ENCODE results near the gene LRRC45. TPM values are rescaled to one million over a fixed set of nuclear protein-coding genes. Genes with fewer than 3 reads are reported as not detected.

LRRC45 gene
- total and polyA plus RNA-seq, 9 of the 15 experiments (the other 6 are each of a cell fraction or from before 2014, with no cell fraction given) = 3.5 to 21.5 (median 11.2) TPM; not detected in 2

- TF ChIP-seq, protein P1, sequence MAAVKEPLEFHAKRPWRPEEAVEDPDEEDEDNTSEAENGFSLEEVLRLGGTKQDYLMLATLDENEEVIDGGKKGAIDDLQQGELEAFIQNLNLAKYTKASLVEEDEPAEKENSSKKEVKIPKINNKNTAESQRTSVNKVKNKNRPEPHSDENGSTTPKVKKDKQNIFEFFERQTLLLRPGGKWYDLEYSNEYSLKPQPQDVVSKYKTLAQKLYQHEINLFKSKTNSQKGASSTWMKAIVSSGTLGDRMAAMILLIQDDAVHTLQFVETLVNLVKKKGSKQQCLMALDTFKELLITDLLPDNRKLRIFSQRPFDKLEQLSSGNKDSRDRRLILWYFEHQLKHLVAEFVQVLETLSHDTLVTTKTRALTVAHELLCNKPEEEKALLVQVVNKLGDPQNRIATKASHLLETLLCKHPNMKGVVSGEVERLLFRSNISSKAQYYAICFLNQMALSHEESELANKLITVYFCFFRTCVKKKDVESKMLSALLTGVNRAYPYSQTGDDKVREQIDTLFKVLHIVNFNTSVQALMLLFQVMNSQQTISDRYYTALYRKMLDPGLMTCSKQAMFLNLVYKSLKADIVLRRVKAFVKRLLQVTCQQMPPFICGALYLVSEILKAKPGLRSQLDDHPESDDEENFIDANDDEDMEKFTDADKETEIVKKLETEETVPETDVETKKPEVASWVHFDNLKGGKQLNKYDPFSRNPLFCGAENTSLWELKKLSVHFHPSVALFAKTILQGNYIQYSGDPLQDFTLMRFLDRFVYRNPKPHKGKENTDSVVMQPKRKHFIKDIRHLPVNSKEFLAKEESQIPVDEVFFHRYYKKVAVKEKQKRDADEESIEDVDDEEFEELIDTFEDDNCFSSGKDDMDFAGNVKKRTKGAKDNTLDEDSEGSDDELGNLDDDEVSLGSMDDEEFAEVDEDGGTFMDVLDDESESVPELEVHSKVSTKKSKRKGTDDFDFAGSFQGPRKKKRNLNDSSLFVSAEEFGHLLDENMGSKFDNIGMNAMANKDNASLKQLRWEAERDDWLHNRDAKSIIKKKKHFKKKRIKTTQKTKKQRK (IDR thresholded peaks at IDR 0.05; ENCODE audit: borderline replicate concordance, low read depth, low read length) = no peak
- TF ChIP-seq ZBTB26 (CRISPR knock-in tag; IDR thresholded peaks at IDR 0.05) (no peak), BDP1 (IDR thresholded peaks at IDR 0.05; ENCODE audit: insufficient read depth, insufficient read length) (no peak), ZKSCAN3 (CRISPR knock-in tag; IDR thresholded peaks at IDR 0.05) (no peak), POLR2AphosphoS5 (IDR thresholded peaks at IDR 0.05; ENCODE audit: control insufficient read depth, insufficient read depth, low read depth, low read length) (0 out of 2 replicates have a peak, but pooled peaks have one; percentile 25), YY1 (IDR thresholded peaks at IDR 0.05; ENCODE audit: borderline replicate concordance in 1 of 3, control insufficient read depth in 1 of 3, extremely low read depth in 1 of 3, insufficient read depth in 3 of 3, insufficient read length in 1 of 3, insufficient replicate concordance in 2 of 3, low read depth in 1 of 3, low read length in 2 of 3) (no peak), MYNN (IDR thresholded peaks at IDR 0.05) (peak; percentile 17; the same call in 1 of the 2 replicates), MYNN (CRISPR knock-in tag; IDR thresholded peaks at IDR 0.05) (no peak), PHTF2 (CRISPR knock-in tag; IDR thresholded peaks at IDR 0.05) (no peak), NFYB (IDR thresholded peaks at IDR 0.05; ENCODE audit: extremely low read depth, insufficient read length) (no peak), POLR2AphosphoS2 (IDR thresholded peaks at IDR 0.05; ENCODE audit: low read length) (peak; percentile 73; the same call in 1 of the 2 replicates), ZKSCAN1 (IDR thresholded peaks at IDR 0.05; ENCODE audit: low read depth, low read length) (0 out of 2 replicates have a peak, but pooled peaks have one; percentile 33), SMAD2 (IDR thresholded peaks at IDR 0.05; ENCODE audit: low read depth, low read length) (no peak), SRF (CRISPR knock-in tag; IDR thresholded peaks at IDR 0.05) (no peak), EWSR1 (IDR thresholded peaks at IDR 0.05; ENCODE audit: borderline replicate concordance, low read depth, partially characterized antibody) (no peak), BCLAF1 (IDR thresholded peaks at IDR 0.05; ENCODE audit: borderline replicate concordance in 1 of 2, control insufficient read depth in 1 of 2, low read depth in 2 of 2, low read length in 1 of 2) (no peak), SUPT5H (IDR thresholded peaks at IDR 0.05) (peak; percentile 83), ESRRB (CRISPR knock-in tag; IDR thresholded peaks at IDR 0.05; ENCODE audit: borderline replicate concordance) (0 out of 2 replicates have a peak, but pooled peaks have one; percentile 56)
Measured at GRCh38 chr17:82077617-82078358, 54.7 kb downstream of the LRRC45 start (continued).
